GM12872 (cell line): ENCODE measurements around the gene IPO9.

ENCODE experiments used
- TF ChIP-seq, protein P1 (sequence below): IDR thresholded peaks from 3 replicates; pipeline ENCODE4 v1.5.1; 2011; ENCODE audit warnings: low read depth, mild to moderate bottlenecking, low read length, moderate library complexity; ENCODE audit not compliant: insufficient read depth

Gene IPO9

DNA sequence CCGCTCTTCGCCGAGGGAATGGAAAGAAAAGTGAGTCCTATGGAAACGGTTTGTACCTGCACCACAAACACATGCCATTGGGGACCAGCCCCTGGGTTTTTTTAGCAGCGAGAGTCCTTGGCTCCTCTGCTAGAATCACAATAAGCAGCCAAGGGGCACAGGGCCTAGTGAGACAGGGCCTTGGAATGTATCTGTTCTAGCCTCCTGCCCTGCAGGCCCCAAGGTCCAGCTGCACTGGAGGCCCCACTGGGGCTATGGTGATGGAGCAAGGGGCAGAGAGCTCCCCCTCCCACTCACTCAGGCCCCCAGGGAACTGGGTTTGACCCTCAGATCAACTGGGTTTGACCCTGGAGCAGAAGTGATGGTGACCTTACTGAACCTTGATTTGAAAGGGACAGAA, 74.2 kb downstream of the IPO9 start:
- TF ChIP-seq, protein P1, sequence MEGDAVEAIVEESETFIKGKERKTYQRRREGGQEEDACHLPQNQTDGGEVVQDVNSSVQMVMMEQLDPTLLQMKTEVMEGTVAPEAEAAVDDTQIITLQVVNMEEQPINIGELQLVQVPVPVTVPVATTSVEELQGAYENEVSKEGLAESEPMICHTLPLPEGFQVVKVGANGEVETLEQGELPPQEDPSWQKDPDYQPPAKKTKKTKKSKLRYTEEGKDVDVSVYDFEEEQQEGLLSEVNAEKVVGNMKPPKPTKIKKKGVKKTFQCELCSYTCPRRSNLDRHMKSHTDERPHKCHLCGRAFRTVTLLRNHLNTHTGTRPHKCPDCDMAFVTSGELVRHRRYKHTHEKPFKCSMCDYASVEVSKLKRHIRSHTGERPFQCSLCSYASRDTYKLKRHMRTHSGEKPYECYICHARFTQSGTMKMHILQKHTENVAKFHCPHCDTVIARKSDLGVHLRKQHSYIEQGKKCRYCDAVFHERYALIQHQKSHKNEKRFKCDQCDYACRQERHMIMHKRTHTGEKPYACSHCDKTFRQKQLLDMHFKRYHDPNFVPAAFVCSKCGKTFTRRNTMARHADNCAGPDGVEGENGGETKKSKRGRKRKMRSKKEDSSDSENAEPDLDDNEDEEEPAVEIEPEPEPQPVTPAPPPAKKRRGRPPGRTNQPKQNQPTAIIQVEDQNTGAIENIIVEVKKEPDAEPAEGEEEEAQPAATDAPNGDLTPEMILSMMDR = no peak

DNA sequence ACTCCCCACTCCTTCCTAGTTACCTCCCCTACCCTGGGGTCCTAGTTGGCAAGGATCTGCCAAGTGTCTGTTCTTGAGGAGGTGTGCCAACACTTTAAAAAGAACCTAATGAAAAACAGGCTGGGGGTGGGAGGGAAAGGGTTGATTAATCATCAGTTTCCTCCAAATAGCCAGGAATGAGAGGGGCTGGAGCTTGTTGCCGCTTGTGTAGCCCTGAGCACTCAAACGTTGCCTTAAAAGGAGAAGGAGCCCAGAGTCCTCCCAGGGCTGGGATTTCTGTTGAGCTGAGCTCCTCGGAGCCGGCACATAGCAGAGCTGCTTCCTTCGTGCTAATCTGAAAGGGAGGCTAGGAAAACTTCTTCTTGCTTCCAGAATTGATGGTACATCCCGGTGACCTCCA, 75.6 kb downstream of the IPO9 start:
- TF ChIP-seq, protein P1 = no peak

DNA sequence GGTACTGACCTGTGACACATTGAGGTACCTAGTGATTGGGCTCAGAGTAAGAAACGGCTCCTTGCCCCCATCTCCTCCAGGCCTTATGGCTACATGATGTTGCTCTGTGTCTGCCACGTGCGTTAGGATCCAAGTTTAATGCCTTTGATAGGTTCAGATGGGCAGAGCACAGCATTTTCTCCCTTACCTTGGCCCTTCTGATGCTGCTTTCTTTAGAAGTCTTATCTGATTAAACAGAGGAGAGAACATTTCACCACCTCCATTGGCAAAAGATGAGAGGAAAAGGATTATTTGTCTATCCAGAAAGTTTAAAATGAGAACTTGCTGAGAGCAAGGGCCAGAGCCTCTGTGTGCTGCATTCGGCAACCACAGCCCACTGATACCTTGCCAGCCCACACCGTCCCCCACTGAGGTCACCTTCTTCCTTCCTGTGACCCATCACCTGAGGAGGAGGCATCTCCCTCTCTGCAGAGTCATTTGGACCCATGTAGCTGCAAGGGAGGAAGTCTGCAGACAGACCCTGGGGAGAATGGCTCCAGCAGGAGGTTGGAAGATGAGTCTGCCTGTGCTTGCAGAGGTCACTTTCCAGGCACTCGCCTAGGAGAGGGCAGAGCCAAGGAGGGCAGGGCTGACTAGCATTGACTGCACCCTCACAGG, 76.4 kb downstream of the IPO9 start:
- TF ChIP-seq, protein P1 = no peak

DNA sequence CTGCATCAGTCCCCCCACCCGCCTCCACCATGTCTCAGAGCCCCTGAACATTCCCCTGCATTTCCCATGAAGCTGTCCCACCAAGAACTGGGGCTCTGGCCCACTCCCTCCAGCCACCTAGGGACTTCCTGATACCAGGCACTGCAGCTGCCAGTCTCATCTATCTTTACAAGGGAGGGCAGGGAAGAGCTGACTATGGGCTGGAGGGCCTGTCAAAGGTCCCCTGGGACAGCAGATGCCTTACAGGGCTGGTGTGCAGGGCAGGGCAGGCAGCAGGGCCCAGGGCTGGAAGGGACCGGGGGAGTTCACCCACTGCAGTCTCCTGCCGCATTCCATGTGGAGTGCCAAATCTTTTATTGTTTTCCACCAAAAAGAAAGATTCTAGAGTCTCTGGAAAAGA, 77.4 kb downstream of the IPO9 start:
- TF ChIP-seq, protein P1 = no peak

DNA sequence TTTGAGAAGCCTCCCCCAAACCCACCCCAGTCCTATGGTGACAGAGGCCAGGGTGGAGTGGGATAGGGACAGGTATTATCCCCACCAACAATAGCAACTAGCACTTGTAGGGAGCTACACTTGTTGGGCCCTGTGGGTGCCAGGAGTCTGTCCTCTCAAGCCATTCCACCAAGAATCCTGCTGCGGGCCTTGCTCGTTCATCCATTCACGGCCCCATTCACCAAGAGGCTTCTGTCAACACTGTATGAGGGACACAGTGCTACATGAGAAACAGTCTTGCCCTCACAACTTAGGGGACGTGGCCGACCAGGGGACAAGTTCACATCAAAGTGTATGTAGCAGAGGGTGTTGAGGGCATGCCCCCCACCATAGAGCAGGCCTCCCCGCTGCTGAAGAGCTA, 78.7 kb downstream of the IPO9 start:
- TF ChIP-seq, protein P1 = no peak

DNA sequence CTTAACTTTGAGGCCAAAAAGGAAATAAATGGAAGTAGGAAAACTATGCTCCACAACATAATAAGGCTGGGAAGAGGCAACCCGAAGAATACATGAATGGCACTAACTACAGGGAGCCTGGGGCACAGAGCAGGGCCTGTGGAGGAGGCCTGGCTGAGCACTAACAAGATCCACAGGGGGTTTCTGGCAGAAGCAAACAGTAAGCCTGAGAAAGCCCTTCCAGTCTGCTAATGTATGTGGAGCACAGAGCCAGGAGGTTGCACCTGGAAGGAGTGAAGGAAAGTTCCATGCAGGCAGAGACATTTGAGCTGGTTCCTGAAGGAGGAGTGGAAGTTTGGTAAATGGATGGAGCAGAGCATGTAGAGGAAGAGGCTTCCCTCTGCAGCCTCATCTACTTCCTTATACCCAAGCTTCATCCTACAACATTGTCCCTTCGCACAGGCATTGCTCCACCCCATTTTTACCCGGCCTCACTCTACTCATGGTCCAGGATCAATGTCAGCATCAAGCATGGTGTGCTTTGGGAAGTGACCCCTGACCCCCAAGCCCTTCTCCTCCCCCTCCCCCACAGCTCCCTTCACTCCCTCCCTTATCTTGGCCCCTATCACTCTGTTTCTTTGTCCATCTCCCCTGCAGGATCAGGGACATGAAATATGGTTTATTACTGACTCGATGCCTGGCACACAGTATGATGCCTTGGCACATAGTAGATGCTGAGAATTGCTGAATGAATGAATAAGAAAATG, 83.0 kb downstream of the IPO9 start:
- TF ChIP-seq, protein P1 = no peak

DNA sequence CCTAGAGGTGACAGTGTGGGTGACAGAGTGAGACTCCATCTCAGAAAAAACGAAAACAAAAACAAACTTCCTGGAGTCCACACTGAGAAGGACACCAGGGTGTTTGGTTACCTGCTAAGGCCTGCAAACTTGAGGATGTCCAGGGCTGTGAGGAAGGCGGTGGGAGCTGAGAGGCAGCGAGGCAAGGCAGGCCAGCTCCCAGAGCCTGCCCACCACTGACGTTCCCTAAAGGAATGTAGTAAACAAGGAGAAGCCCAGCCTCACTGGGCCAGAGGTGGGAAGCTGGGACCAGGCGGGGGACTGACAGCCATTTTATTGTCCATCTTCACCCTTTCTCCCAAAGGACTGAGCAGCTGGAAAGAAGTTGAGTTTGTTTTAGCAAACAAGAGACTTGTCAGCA, 83.9 kb downstream of the IPO9 start:
- TF ChIP-seq, protein P1 = no peak
